Mesothelial cell of epicardium (in vitro differentiated cells): ENCODE results near the gene MPDU1. TPM values are rescaled to one million over a fixed set of nuclear protein-coding genes. Genes with fewer than 3 reads are reported as not detected.
"Not testable (repeated sequence)": the region's sequence is repeated elsewhere in the genome, so short reads cannot be mapped to it uniquely, and the experiment has no call there.

ENCODE experiments used
- DNase-seq, 2 experiments: peaks; one replicate each; pipeline ENCODE4 v3.0.0; 2021; ENCODE audit warnings: low spot score in 2 of 2; ENCODE audit not compliant: unreplicated experiment in 2 of 2
- H3K27ac Mint-ChIP-seq: 2 replicates; pipeline ENCODE4 v1.8.0; 2021; ENCODE audit warnings: mixed read lengths
- H3K27me3 Mint-ChIP-seq: 2 replicates; pipeline ENCODE4 v1.8.0; 2021; ENCODE audit warnings: low read depth, mixed read lengths
- H3K36me3 Mint-ChIP-seq: 2 replicates; pipeline ENCODE4 v1.8.0; 2021; ENCODE audit warnings: mixed read lengths
- H3K4me1 Mint-ChIP-seq: 2 replicates; pipeline ENCODE4 v1.8.0; 2021; ENCODE audit warnings: mixed read lengths
- H3K4me3 Mint-ChIP-seq: 2 replicates; pipeline ENCODE4 v1.8.0; 2021; ENCODE audit warnings: mild to moderate bottlenecking, moderate library complexity, mixed read lengths
- H3K9me3 Mint-ChIP-seq: 2 replicates; pipeline ENCODE4 v1.8.0; 2021; ENCODE audit warnings: mixed read lengths
- total RNA-seq: library from RNA; stranded (reverse); gene quantifications from 3 replicates; pipeline ENCODE4 v1.2.1, GENCODE V29; 2021
- TF ChIP-seq, protein P1 (sequence below): fragments of 200-600 bp; sonication (generic); IDR thresholded peaks from one replicate; pipeline ENCODE4 v1.5.0; 2021; ENCODE audit warnings: antibody characterized with exemption; ENCODE audit not compliant: unreplicated experiment

MPDU1 gene
- total RNA-seq, 1 donor from 2014 or later, result 44.8 TPM

DNA sequence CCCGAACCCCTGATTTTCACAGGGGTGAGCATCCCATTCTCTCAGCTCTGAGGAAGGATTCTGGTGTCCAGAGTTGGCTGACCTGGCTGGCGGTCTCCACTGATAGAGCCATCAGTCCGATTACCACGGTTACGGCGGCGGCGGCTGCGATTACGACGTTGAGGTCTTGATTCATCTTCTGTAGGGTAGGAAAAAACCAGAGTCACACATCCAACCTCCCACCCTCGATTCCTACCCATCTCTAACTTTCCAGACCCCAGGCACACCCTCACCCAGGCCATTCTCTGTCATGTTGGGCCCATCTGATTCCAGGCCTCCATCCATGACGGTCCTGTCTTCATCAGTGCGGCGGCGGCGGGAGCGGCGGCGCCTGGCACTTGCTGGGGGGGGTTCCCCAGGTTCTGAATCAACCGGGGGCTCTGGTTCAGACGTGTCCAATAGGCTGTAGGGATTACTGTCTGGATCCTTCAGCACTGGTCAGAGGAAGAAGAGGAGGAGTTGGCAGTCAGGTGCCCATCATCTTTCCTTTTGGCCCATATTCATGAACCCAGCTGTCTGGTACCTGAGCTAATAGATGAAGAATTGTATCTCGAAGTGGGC lies 8.9 kb downstream of the MPDU1 start:
- no peak overlapping the region for H3K4me3 Mint-ChIP-seq
- no peaks in the 10 kb centered on the region for H3K9me3 Mint-ChIP-seq
- peaks cover 43% of the 10 kb centered on the region for H3K36me3 Mint-ChIP-seq
- TF ChIP-seq, protein P1, sequence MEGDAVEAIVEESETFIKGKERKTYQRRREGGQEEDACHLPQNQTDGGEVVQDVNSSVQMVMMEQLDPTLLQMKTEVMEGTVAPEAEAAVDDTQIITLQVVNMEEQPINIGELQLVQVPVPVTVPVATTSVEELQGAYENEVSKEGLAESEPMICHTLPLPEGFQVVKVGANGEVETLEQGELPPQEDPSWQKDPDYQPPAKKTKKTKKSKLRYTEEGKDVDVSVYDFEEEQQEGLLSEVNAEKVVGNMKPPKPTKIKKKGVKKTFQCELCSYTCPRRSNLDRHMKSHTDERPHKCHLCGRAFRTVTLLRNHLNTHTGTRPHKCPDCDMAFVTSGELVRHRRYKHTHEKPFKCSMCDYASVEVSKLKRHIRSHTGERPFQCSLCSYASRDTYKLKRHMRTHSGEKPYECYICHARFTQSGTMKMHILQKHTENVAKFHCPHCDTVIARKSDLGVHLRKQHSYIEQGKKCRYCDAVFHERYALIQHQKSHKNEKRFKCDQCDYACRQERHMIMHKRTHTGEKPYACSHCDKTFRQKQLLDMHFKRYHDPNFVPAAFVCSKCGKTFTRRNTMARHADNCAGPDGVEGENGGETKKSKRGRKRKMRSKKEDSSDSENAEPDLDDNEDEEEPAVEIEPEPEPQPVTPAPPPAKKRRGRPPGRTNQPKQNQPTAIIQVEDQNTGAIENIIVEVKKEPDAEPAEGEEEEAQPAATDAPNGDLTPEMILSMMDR, result no peak
- no peaks in the 10 kb centered on the region for H3K27me3 Mint-ChIP-seq
- H3K27ac Mint-ChIP-seq, result no peak overlapping the region
- peaks cover 18% of the 10 kb centered on the region for H3K4me1 Mint-ChIP-seq
- no peak for DNase-seq

DNA sequence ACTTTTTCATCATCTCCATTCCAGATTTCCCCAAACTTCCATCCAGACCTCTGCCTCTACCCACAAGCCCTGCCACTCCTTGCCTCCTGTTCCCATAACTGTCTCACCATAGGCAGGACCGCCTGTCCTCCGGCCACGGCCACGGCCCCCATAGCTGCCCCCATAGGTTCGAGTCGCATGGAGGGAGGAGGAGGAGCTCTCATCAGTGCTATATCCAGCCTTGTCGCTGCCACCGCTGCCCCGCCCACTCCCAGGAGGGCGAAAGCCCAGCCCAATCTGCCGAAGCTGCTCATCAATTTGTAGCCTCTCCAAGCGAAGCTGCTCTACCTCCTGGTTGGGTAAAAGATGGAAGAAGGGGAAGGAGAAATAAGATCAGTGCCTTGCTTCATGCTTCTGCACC lies 9.6 kb downstream of the MPDU1 start:
- Mint-ChIP-seq H3K27ac (peak overlapping the region; percentile 11), H3K4me3 (no peak overlapping the region), H3K36me3 (peaks cover 42% of the 10 kb centered on the region), H3K4me1 (peaks cover 13% of the 10 kb centered on the region), H3K27me3 (no peaks in the 10 kb centered on the region), H3K9me3 (no peaks in the 10 kb centered on the region)
- TF ChIP-seq, protein P1, result no peak
- no peak for DNase-seq

DNA sequence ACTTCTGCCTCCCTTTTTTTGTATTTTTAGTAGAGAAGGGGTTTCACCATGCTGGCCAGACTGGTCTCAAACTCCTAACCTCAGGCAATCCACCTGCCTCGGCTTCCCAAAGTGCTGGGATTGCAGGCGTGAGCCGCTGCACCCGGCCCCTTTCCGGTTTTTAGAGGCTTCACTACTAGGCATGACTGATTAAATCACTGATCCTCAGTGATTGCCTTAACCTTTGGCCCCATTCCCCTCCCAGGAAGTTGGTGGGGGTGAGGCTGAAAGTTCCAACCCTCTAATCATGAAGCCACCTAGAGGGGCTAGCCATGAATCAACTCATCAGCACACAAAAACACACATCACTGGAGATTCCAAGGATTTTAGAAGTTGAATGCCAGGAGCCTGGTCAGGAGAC lies 13.9 kb downstream of the MPDU1 start:
- not testable (repeated sequence) for DNase-seq, H3K4me1 Mint-ChIP-seq, H3K27ac Mint-ChIP-seq, H3K9me3 Mint-ChIP-seq, H3K4me3 Mint-ChIP-seq, H3K27me3 Mint-ChIP-seq
- H3K36me3 Mint-ChIP-seq, result peaks cover 50% of the 10 kb centered on the region

DNA sequence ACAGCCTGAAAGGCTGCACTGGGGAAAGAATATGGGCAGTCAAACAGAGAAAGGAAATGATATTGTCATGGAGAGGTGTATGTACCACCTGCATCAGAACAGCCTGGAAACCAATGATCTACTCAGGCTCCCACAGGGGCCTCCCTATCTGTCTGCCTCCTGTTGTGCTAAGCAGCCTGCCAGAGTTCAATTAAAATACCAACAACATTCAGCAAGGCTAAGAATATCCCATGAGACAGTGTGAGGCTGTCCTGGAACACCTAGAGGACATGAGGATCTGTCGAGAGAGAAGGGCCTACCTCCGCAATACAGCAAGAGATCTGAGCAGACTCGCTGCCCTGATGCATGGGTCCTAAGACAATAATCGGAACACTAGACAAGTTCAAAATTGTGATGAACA lies 22.6 kb downstream of the MPDU1 start:
- Mint-ChIP-seq H3K9me3 (no peaks in the 10 kb centered on the region), H3K4me1 (peaks cover 8% of the 10 kb centered on the region), H3K36me3 (peaks cover 29% of the 10 kb centered on the region), H3K4me3 (no peak overlapping the region), H3K27ac (no peak overlapping the region), H3K27me3 (no peaks in the 10 kb centered on the region)
- no peak for DNase-seq
- TF ChIP-seq, protein P1, result no peak

DNA sequence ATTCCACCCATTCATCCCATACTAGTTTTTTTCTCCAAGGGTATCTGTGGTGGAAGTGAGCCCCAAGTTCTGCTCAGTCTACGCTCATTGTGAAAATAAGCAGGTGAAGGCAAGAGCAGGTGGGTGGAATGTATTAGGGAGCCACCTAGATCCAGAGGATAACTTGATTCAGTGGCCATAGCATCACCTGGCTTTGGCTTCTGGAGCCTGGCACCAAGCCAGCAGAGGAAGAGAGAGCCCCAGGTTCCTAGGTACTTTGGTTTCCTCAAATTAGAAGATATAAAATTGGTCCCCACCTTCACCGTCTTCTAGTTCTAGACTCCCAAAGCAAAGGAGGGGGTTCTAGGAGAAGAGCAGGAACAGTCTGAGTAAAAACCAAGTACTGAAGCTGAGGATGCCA lies 27.0 kb downstream of the MPDU1 start:
- Mint-ChIP-seq H3K36me3 (peaks cover 8% of the 10 kb centered on the region), H3K27me3 (no peaks in the 10 kb centered on the region), H3K9me3 (no peaks in the 10 kb centered on the region), H3K4me1 (peaks cover 35% of the 10 kb centered on the region), H3K27ac (no peak overlapping the region), H3K4me3 (no peak overlapping the region)
- TF ChIP-seq, protein P1, result no peak
- DNase-seq, result no peak

DNA sequence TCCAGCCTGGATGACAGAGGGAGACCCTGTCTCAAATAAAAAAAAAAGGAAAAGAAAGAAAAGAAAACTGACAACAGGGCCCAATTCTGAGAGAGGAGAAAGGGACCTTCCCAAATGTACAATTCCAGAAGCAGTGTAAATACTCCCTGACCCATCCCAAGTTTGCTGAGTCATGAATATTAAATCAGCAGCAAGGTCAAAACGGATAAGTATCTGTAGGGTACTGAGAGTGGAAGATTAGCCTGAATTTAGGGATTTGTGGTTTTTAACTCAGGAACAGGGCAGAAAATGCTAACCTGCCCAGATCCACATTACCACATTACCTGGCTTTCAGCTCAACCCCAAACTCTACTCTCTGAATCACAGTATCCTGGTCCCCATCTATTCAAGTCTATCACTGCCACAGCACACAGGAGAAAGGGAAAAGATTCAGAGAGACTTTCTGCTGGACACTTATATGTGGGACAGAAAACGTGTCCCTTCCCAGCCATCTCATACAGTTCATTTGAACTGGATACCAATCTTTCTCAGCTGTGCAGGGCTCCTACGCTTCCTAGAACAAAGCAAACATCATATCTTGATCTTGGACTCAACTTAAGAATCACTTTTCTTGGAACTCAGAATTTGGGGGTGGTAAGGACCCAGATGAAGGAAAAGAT lies 28.1 kb downstream of the MPDU1 start:
- Mint-ChIP-seq H3K4me3 (peak overlapping the region; percentile 88), H3K4me1 (peaks cover 35% of the 10 kb centered on the region), H3K27ac (peak overlapping the region; percentile 86), H3K27me3 (no peaks in the 10 kb centered on the region), H3K36me3 (peaks cover 3% of the 10 kb centered on the region), H3K9me3 (no peaks in the 10 kb centered on the region)
- DNase-seq, result no peak
- TF ChIP-seq, protein P1, result no peak
